ENCODE measurements around the gene GPR6.

Gene GPR6

GRCh38 chr6:109977791-109978173, 329 bp upstream of the GPR6 start:
- no peak for TF ChIP-seq GATA2 (IDR thresholded peaks at IDR 0.05; ENCODE audit: low read depth, low read length)
- TF ChIP-seq GATA3 (IDR thresholded peaks at IDR 0.05; ENCODE audit: low read depth, low read length), result no peak

GRCh38 chr6:109979033-109979921, 1.2 kb downstream of the GPR6 start:
- TF ChIP-seq GATA2 (IDR thresholded peaks at IDR 0.05; ENCODE audit: low read depth, low read length) (no peak), GATA3 (IDR thresholded peaks at IDR 0.05; ENCODE audit: low read depth, low read length) (no peak)

GRCh38 chr6:109984410-109984809, 6.3 kb downstream of the GPR6 start:
- TF ChIP-seq GATA2 (IDR thresholded peaks at IDR 0.05; ENCODE audit: low read depth, low read length) (no peak), GATA3 (IDR thresholded peaks at IDR 0.05; ENCODE audit: low read depth, low read length) (no peak)

GRCh38 chr6:109987196-109987595, 9.1 kb downstream of the GPR6 start:
- TF ChIP-seq GATA2 (IDR thresholded peaks at IDR 0.05; ENCODE audit: low read depth, low read length), result no peak
- no peak for TF ChIP-seq GATA3 (IDR thresholded peaks at IDR 0.05; ENCODE audit: low read depth, low read length)

GRCh38 chr6:109991201-109992101, 13.3 kb downstream of the GPR6 start:
- no peak for TF ChIP-seq GATA3 (IDR thresholded peaks at IDR 0.05; ENCODE audit: low read depth, low read length)
- no peak for TF ChIP-seq GATA2 (IDR thresholded peaks at IDR 0.05; ENCODE audit: low read depth, low read length)

GRCh38 chr6:109998159-109998785, 20.2 kb downstream of the GPR6 start:
- TF ChIP-seq GATA2 (IDR thresholded peaks at IDR 0.05; ENCODE audit: low read depth, low read length), result no peak
- no peak for TF ChIP-seq GATA3 (IDR thresholded peaks at IDR 0.05; ENCODE audit: low read depth, low read length)

- TF ChIP-seq GATA3 (IDR thresholded peaks at IDR 0.05; ENCODE audit: low read depth, low read length) (no peak), GATA2 (IDR thresholded peaks at IDR 0.05; ENCODE audit: low read depth, low read length) (no peak)
Measured at GRCh38 chr6:109999740-110000139, 21.6 kb downstream of the GPR6 start.

GRCh38 chr6:110002676-110003075, 24.6 kb downstream of the GPR6 start:
- TF ChIP-seq GATA2 (IDR thresholded peaks at IDR 0.05; ENCODE audit: low read depth, low read length) (no peak), GATA3 (IDR thresholded peaks at IDR 0.05; ENCODE audit: low read depth, low read length) (no peak)

- TF ChIP-seq GATA3 (IDR thresholded peaks at IDR 0.05; ENCODE audit: low read depth, low read length) (no peak), GATA2 (IDR thresholded peaks at IDR 0.05; ENCODE audit: low read depth, low read length) (no peak)
Measured at GRCh38 chr6:110013386-110013785, 35.3 kb downstream of the GPR6 start.

- TF ChIP-seq GATA2 (IDR thresholded peaks at IDR 0.05; ENCODE audit: low read depth, low read length), result no peak
- TF ChIP-seq GATA3 (IDR thresholded peaks at IDR 0.05; ENCODE audit: low read depth, low read length), result no peak
Measured at GRCh38 chr6:110015206-110015605, 37.1 kb downstream of the GPR6 start.

- TF ChIP-seq GATA2 (IDR thresholded peaks at IDR 0.05; ENCODE audit: low read depth, low read length), result no peak
- no peak for TF ChIP-seq GATA3 (IDR thresholded peaks at IDR 0.05; ENCODE audit: low read depth, low read length)
Measured at GRCh38 chr6:110017306-110017705, 39.2 kb downstream of the GPR6 start.

GRCh38 chr6:110017946-110018345, 39.8 kb downstream of the GPR6 start:
- TF ChIP-seq GATA3 (IDR thresholded peaks at IDR 0.05; ENCODE audit: low read depth, low read length) (no peak), GATA2 (IDR thresholded peaks at IDR 0.05; ENCODE audit: low read depth, low read length) (no peak)

GRCh38 chr6:110018486-110018885, 40.4 kb downstream of the GPR6 start:
- TF ChIP-seq GATA2 (IDR thresholded peaks at IDR 0.05; ENCODE audit: low read depth, low read length), result no peak
- TF ChIP-seq GATA3 (IDR thresholded peaks at IDR 0.05; ENCODE audit: low read depth, low read length), result no peak

- no peak for TF ChIP-seq GATA3 (IDR thresholded peaks at IDR 0.05; ENCODE audit: low read depth, low read length)
- TF ChIP-seq GATA2 (IDR thresholded peaks at IDR 0.05; ENCODE audit: low read depth, low read length), result no peak
Measured at GRCh38 chr6:110020888-110021287, 42.8 kb downstream of the GPR6 start.

All from SH-SY5Y (cell line).